HTERT RPE-1 (cell line): ENCODE data around the gene CDKN1A.
"Not testable (repeated sequence)": the region's sequence is repeated elsewhere in the genome, so short reads cannot be mapped to it uniquely, and the experiment has no call there.

Experiments
- in situ Hi-C: fragments of 300-500 bp; cut with MboI; formaldehyde crosslinking; loops from 4 replicates; pipeline ENCODE4 v1.14.3; 2020; ENCODE audit warnings: low sequenced_read_pairs

The CDKN1A gene

GRCh38 chr6:36678488-36679042, at the start of gene CDKN1A:
TSS of gene CDKN1A (plus strand) at chr6:36678714. CDS start at chr6:36684102, 5,388 bp downstream.
- in situ Hi-C loops = no loop called here

- in situ Hi-C loops = no loop called here
Measured at GRCh38 chr6:36629784-36630183, 48.7 kb upstream of the CDKN1A start.

GRCh38 chr6:36631326-36632011, 47.0 kb upstream of the CDKN1A start:
- in situ Hi-C loops = no loop called here

GRCh38 chr6:36633370-36633769, 45.1 kb upstream of the CDKN1A start:
- in situ Hi-C loops = no loop called here

- in situ Hi-C loops = no loop called here
Measured at GRCh38 chr6:36633915-36634314, 44.6 kb upstream of the CDKN1A start.

- in situ Hi-C loops = no loop called here
Measured at GRCh38 chr6:36634317-36635108, 44.0 kb upstream of the CDKN1A start.

GRCh38 chr6:36636283-36636682, 42.2 kb upstream of the CDKN1A start:
- in situ Hi-C loops = no loop called here

GRCh38 chr6:36636687-36637418, 41.7 kb upstream of the CDKN1A start:
- in situ Hi-C loops = no loop called here

GRCh38 chr6:36638579-36638978, 39.9 kb upstream of the CDKN1A start:
- in situ Hi-C loops = no loop called here

- in situ Hi-C loops = no loop called here
Measured at GRCh38 chr6:36639171-36639808, 39.2 kb upstream of the CDKN1A start.

- in situ Hi-C loops = no loop called here
Measured at GRCh38 chr6:36641543-36641942, 37.0 kb upstream of the CDKN1A start.

GRCh38 chr6:36642913-36643817, 35.3 kb upstream of the CDKN1A start:
- in situ Hi-C loops = no loop called here

GRCh38 chr6:36643977-36644376, 34.5 kb upstream of the CDKN1A start:
- in situ Hi-C loops = no loop called here

GRCh38 chr6:36649086-36649485, 29.4 kb upstream of the CDKN1A start:
- in situ Hi-C loops = no loop called here

- in situ Hi-C loops = no loop called here
Measured at GRCh38 chr6:36649701-36650484, 28.6 kb upstream of the CDKN1A start.

GRCh38 chr6:36650848-36651478, 27.6 kb upstream of the CDKN1A start:
- in situ Hi-C loops = no loop called here

- in situ Hi-C loops = no loop called here
Measured at GRCh38 chr6:36651659-36652379, 26.7 kb upstream of the CDKN1A start.

- in situ Hi-C loops = not testable (repeated sequence)
Measured at GRCh38 chr6:36654469-36654868, 24.0 kb upstream of the CDKN1A start.
